ENCODE measurements around the gene PCP4L1.
"Not testable (repeated sequence)": the region's sequence is repeated elsewhere in the genome, so short reads cannot be mapped to it uniquely, and the experiment has no call there.

The PCP4L1 gene

GRCh38 chr1:161228032-161228431, 30.5 kb upstream of the PCP4L1 start:
- no peak for DNase-seq (ENCODE audit: low read depth, low spot score)

DNA sequence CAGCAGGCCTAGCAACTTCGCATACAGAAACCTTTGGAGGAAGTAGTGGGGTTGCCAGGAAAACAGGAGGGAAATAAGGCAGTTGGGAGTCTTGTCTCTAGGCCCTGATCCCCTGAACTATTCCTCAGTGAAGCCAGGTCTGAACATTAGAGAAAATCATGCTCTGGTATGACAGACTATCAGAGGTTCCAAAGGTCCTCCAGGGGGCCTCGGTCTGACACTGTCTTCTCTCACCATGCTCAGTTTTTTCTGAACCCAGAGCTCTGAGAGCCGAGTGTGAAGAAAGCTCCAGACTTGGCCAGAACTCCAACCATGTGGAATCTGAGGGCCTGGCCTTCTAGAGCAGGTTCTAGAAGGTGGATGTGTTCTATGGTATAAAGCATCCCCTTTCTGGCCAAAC, 28.6 kb upstream of the PCP4L1 start:
- DNase-seq (ENCODE audit: low read depth, low spot score): no peak

- no peak for DNase-seq (ENCODE audit: low read depth, low spot score)
These were observed 27.8 kb upstream of the PCP4L1 start for GRCh38 chr1:161230762-161231161.

GRCh38 chr1:161233102-161233501, 25.4 kb upstream of the PCP4L1 start:
- no peak for DNase-seq (ENCODE audit: low read depth, low spot score)

DNA sequence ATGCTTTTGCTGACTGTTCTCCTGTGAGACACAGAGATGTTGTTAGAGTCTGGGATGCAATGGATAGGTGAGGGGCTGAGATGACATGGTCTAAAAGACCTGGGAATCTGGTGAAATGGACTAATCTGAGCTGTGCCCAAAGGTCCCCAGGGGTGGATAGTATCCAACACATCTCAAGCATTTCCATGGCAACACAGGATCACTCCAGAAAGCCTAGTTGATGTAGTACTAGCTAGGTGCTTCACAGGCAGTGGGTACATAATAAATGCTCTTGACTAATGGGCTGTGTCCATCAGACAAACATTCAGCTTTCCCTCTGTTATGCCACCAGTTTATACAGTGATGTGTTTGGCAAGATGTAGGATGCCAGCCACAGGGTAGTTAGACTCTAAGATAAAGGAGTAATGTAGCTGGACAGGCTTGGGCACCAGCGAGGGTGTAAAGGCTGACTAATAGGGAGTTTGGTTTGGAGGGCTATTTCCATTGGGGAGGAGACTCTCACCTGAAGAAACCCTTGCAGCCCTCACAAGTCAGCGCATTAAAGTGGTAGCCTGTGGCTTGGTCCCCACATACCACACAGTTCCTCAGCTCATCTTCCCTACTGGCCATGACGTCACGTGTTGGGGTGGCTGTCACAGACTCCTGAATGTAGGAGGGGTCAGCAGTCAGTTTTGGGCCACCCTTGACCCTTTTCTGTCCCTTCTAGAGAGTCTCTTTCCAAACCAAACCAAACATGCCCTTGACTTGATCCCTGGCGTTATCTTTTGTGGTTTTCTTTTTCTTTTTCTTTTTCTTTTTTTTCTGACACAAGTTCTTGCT, 22.4 kb upstream of the PCP4L1 start:
- DNase-seq (ENCODE audit: low read depth, low spot score): no peak

GRCh38 chr1:161238039-161238473, 20.5 kb upstream of the PCP4L1 start, which contains the start of gene NR1I3:
TSS of gene NR1I3 (minus strand) at chr1:161238203. CDS start at chr1:161236565, 1,638 bp downstream.
- no peak for DNase-seq (ENCODE audit: low read depth, low spot score)

DNA sequence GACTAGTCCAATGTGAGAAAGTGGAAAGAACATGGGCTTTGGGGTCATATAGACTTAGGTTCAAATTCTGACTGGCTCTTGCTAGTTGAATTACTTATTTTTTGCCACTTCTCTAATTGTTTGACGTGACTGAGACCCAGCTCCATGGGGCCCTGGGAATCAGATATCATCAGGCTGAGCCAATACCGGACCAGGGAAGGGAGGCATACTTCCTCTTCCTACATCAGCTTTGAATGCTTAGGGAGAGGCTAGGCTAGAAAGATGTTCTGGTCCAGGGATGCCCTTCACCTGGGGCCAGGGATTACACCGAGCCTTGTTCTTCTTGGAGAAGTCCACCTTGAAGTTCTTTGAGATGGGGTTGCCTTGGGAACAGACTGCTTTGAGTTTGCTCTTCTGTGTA, 16.9 kb upstream of the PCP4L1 start:
- no peak for DNase-seq (ENCODE audit: low read depth, low spot score)

- no peak for DNase-seq (ENCODE audit: low read depth, low spot score)
These were observed 16.2 kb upstream of the PCP4L1 start for GRCh38 chr1:161242313-161242712.

GRCh38 chr1:161244888-161245287, 13.7 kb upstream of the PCP4L1 start:
- DNase-seq (ENCODE audit: low read depth, low spot score): no peak

DNA sequence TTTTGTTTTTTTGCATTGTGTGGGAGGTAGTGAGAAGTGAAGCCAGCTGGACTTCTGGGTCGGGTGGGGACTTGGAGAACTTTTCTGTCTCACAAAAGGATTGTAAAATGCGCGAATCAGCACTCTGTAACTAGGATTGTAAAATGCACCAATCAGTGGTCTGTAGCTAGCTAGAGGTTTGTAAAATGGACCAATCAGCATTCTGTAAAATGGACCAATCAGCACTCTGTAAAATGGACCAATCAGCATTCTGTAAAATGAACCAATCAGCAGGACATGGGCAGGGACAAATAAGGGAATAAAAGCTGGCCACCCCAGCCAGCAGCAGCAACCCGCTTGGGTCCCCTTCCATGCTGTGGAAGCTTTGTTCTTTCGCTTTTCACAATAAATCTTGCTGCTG, 8.4 kb upstream of the PCP4L1 start:
- DNase-seq (ENCODE audit: low read depth, low spot score): not testable (repeated sequence)

DNA sequence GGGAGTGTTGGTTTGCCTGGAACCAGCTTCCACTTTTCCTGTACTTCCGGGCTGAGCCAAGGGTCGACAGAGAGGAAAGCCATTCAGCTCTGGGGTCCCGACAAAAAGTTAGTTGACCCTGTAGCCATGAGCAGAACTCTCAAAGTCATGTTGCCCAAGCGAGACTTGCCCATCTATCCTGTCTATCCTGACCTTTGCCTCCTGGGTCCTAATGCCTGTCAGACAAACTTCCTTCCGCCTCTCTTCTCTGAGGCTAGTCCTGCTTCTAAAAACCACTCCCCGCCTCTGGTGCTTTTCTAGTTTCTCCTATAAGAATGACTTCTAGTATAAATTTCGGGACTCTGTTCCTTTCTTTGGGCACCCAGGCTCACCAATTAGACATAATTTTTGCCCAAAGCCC, 7.7 kb upstream of the PCP4L1 start:
- no peak for DNase-seq (ENCODE audit: low read depth, low spot score)

DNA sequence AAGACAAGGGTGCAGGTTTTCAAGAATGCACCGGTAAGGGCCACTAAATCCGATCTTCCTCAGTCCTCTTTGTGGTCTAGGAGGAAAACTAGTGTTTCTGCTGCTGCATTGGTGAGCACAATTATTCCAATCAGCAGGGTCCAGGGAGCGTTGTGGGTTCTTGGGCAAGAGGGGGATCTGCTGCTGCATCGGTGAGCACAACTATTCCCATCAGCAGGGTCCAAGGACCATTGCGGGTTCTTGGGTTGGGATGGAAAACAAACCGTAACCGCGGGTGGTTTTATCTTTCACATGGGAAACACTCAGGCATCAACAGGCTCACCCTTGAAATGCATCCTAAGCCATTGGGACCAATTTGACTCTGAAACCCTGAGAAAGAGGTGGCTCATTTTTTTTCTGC, 7.0 kb upstream of the PCP4L1 start:
- no peak for DNase-seq (ENCODE audit: low read depth, low spot score)

GRCh38 chr1:161255302-161255701, 3.2 kb upstream of the PCP4L1 start:
- DNase-seq (ENCODE audit: low read depth, low spot score): not testable (repeated sequence)

- DNase-seq (ENCODE audit: low read depth, low spot score): not testable (repeated sequence)
These were observed 2.5 kb upstream of the PCP4L1 start for GRCh38 chr1:161255955-161256520.

DNA sequence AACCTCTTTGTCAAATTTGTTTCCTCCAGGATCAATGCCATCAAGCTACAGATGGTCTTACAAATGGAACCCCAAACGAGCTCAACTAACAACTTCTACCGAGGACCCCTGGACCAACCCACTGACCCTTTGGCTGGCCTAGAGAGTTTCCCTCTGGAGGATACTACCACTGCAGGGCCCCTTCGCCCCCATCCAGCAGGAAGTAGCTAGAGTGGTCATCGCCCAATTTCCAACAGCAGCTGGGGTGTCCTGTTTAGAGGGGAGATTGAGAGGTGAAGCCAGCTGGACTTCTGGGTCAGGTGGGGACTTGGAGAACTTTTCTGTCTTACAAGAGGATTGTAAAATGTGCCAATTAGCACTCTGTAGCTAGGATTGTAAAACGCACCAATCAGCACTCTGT, 1.4 kb upstream of the PCP4L1 start:
- not testable (repeated sequence) for DNase-seq (ENCODE audit: low read depth, low spot score)

DNA sequence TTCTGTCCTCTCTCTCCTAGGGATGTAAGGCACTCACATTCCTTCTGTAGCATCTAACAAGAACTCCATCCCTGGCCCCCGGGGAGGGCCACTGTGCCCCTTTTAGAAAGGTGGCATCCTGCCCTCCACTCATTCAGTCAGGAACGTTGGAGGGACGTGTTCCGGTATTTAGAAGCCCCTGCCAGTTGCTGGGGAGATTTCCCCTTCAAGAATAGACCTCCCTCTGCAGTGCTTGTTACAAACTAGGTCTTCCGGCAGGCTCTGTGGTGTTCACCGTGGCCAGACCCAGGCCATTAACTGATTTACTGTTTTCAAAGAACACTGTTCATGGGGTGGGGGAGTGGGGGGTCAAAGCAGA, 779 bp downstream of the PCP4L1 start:
- no peak for DNase-seq (ENCODE audit: low read depth, low spot score)

DNA sequence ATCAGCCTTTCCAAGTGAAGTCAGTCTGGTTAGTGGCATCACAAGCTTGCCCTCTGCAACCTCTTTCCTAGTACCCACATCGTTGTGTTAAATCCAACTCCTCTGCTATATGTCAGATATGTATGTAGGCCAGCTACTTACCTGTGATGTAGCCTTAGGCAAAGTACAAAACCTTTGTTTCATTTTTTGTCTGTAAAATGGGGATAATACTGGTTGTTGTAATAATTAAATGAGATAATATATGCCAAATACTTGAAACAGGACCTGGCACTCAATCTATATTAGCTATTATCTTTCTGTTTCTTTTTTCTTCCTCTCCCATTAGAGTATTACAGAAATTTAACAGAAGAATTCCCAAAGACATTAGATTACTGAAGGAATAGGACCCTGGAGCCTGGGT, 1.2 kb downstream of the PCP4L1 start:
- no peak for DNase-seq (ENCODE audit: low read depth, low spot score)

GRCh38 chr1:161260376-161261260, 2.1 kb downstream of the PCP4L1 start:
- no peak for DNase-seq (ENCODE audit: low read depth, low spot score)

DNA sequence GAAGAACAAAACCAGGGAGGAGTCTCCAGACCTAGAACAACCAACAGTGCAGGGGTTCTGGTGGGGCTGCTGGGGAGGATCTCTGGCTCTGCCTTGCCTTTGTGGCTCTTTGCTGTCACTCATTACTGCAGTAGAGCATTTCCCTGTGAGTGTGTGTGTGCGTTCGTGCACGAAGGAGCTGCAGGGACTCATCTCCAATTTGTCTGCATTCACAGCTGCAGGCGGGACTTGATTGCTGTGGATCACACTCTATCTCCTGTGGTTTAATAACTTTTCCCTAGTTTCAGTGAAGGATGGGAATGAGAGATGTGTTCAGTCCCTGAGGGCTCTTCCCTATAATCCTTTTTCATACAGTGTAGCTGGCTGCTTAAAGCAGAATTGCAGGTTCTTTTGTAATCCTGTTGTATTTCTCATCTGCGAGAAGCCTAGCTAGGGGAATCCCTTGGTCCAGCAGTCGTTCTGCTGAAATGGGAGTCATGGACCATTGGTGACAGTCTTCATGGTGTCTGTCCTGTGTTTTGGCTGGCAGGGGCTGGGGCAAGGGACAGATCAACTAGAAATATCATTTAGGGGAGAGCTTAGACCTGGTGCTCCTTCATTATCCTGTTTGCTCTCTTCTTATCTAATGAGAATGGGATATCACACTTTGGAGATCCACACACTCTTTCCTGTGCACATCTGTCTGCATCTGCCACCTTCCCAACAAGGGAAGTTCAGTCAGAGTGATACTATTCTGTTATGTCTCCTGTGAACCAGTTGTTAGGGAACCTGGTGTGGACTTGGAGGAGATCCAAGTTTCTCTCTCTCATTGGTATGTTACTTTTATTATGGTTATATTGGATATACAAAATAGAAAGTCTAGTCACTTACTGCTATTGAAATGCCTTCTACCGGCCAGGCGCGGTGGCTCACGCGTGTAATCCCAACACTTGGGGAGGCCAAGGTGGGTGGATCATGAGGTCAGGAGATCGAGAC, 3.0 kb downstream of the PCP4L1 start:
- no peak for DNase-seq (ENCODE audit: low read depth, low spot score)

GRCh38 chr1:161265305-161265704, 6.8 kb downstream of the PCP4L1 start:
- no peak for DNase-seq (ENCODE audit: low read depth, low spot score)

GRCh38 chr1:161266202-161266601, 7.7 kb downstream of the PCP4L1 start:
- no peak for DNase-seq (ENCODE audit: low read depth, low spot score)
